Ishikawa (cell line): ENCODE data around the gene ANAPC2.
A peak's percentile ranks its signal among the peaks of the same experiment; 100 is the strongest.

ENCODE experiments used
- CEBPB ChIP-seq: IDR thresholded peaks from 2 replicates; pipeline ENCODE4 v1.6.1; 2012
- CREB1 ChIP-seq: IDR thresholded peaks from 2 replicates; pipeline ENCODE4 v1.6.1; 2012; ENCODE audit warnings: low read depth
- EGR1 ChIP-seq: IDR thresholded peaks from 2 replicates; pipeline ENCODE4 v1.6.1; 2012
- EP300 ChIP-seq: IDR thresholded peaks from 2 replicates; pipeline ENCODE4 v1.6.1; 2012; ENCODE audit warnings: borderline replicate concordance
- FOXM1 ChIP-seq: IDR thresholded peaks from 2 replicates; pipeline ENCODE4 v1.6.1; 2012; ENCODE audit warnings: low read depth, borderline replicate concordance
- NFIC ChIP-seq: IDR thresholded peaks from 2 replicates; pipeline ENCODE4 v1.6.1; 2012
- RAD21 ChIP-seq: IDR thresholded peaks from 2 replicates; pipeline ENCODE4 v1.6.1; 2012; ENCODE audit warnings: low read depth
- TAF1 ChIP-seq: IDR thresholded peaks from 2 replicates; pipeline ENCODE4 v1.6.1; 2012; ENCODE audit warnings: low read depth, mild to moderate bottlenecking
- TCF12 ChIP-seq: IDR thresholded peaks from 2 replicates; pipeline ENCODE4 v1.6.1; 2012; ENCODE audit warnings: low read depth
- TEAD4 ChIP-seq: IDR thresholded peaks from 2 replicates; pipeline ENCODE4 v1.6.1; 2012
- YY1 ChIP-seq: IDR thresholded peaks from 2 replicates; pipeline ENCODE4 v1.6.1; 2012; ENCODE audit warnings: low read depth
- ZBTB7A ChIP-seq: IDR thresholded peaks from 2 replicates; pipeline ENCODE4 v1.6.1; 2012; ENCODE audit warnings: low read depth
- TF ChIP-seq, protein P1 (sequence below): IDR thresholded peaks from 2 replicates; pipeline ENCODE4 v1.6.1; 2012; ENCODE audit warnings: low read depth, mild to moderate bottlenecking
- TF ChIP-seq, protein P2 (sequence below): IDR thresholded peaks from 2 replicates; pipeline ENCODE4 v1.6.1; 2012
- TF ChIP-seq, protein P3 (sequence below): IDR thresholded peaks from 2 replicates; pipeline ENCODE4 v1.6.1; 2012

ANAPC2 gene

DNA sequence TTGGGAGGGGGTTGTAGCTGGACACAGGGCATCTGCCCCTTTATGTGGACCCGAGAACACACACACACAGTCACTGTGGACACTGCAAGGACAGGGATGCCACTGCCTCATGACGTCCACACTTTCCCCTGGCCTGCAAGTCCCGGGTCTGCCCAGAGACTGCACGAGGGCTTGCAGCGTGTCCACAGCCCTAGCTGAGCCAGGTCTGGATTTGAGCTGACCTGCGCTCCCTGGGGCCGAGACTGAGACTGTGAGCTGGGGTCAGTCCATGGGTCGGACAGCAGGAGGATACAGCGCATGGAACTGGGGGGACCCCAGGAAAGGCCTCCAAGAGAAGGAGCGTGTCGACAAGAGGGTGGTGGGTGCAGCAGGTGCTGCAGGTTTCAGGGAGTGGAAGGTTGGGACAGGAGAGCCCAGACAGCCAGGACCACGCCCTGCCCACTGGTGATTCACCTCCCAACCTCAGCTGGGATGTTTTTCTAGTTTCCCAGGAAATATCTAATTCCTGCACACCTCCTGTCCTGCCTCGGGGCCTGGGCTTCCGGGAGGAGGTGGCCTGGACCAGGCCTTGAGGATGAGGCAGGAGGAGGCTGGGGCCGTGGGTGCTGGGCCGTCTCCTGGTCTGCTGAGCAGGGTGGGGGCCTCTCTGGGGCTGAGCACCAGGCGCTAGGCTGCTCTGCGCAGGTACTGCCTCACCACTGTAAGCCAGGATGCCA is 38.1 kb upstream of the ANAPC2 start:
- TF ChIP-seq, protein P1, sequence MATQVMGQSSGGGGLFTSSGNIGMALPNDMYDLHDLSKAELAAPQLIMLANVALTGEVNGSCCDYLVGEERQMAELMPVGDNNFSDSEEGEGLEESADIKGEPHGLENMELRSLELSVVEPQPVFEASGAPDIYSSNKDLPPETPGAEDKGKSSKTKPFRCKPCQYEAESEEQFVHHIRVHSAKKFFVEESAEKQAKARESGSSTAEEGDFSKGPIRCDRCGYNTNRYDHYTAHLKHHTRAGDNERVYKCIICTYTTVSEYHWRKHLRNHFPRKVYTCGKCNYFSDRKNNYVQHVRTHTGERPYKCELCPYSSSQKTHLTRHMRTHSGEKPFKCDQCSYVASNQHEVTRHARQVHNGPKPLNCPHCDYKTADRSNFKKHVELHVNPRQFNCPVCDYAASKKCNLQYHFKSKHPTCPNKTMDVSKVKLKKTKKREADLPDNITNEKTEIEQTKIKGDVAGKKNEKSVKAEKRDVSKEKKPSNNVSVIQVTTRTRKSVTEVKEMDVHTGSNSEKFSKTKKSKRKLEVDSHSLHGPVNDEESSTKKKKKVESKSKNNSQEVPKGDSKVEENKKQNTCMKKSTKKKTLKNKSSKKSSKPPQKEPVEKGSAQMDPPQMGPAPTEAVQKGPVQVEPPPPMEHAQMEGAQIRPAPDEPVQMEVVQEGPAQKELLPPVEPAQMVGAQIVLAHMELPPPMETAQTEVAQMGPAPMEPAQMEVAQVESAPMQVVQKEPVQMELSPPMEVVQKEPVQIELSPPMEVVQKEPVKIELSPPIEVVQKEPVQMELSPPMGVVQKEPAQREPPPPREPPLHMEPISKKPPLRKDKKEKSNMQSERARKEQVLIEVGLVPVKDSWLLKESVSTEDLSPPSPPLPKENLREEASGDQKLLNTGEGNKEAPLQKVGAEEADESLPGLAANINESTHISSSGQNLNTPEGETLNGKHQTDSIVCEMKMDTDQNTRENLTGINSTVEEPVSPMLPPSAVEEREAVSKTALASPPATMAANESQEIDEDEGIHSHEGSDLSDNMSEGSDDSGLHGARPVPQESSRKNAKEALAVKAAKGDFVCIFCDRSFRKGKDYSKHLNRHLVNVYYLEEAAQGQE = no peak
- TF ChIP-seq TCF12 (no peak), EGR1 (no peak), CEBPB (no peak), RAD21 (no peak), YY1 (no peak), NFIC (no peak), ZBTB7A (no peak), TAF1 (no peak), FOXM1 (no peak), CREB1 (no peak), EP300 (no peak; the same call in 1 of the 2 replicates), TEAD4 (no peak)
- TF ChIP-seq, protein P2, sequence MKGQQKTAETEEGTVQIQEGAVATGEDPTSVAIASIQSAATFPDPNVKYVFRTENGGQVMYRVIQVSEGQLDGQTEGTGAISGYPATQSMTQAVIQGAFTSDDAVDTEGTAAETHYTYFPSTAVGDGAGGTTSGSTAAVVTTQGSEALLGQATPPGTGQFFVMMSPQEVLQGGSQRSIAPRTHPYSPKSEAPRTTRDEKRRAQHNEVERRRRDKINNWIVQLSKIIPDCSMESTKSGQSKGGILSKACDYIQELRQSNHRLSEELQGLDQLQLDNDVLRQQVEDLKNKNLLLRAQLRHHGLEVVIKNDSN = no peak
- TF ChIP-seq, protein P3, sequence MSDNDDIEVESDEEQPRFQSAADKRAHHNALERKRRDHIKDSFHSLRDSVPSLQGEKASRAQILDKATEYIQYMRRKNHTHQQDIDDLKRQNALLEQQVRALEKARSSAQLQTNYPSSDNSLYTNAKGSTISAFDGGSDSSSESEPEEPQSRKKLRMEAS = no peak

DNA sequence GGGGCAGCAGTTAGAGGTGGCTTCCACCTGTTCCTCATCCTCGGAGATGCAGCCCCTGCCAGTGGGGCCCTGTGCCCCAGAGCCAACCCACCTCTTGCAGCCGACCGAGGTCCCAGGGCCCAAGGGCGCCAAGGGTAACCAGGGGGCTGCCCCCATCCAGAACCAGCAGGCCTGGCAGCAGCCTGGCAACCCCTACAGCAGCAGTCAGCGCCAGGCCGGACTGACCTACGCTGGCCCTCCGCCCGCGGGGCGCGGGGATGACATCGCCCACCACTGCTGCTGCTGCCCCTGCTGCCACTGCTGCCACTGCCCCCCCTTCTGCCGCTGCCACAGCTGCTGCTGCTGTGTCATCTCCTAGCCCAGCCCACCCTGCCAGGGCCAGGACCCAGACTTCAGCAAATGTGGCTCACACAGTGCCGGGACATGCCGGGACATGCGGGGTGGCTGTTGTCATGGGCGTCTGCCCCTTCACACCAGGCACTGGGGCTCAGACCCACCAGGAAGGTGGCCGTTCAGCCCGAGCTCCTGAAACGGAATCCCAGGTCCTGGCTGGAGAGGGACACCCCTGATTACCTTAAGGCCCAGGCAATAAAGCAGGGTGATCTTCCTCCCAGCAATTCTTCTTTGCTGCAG is 37.5 kb upstream of the ANAPC2 start:
- TF ChIP-seq TAF1 (no peak), ZBTB7A (0 out of 2 replicates have a peak, but pooled peaks have one; percentile 13)

DNA sequence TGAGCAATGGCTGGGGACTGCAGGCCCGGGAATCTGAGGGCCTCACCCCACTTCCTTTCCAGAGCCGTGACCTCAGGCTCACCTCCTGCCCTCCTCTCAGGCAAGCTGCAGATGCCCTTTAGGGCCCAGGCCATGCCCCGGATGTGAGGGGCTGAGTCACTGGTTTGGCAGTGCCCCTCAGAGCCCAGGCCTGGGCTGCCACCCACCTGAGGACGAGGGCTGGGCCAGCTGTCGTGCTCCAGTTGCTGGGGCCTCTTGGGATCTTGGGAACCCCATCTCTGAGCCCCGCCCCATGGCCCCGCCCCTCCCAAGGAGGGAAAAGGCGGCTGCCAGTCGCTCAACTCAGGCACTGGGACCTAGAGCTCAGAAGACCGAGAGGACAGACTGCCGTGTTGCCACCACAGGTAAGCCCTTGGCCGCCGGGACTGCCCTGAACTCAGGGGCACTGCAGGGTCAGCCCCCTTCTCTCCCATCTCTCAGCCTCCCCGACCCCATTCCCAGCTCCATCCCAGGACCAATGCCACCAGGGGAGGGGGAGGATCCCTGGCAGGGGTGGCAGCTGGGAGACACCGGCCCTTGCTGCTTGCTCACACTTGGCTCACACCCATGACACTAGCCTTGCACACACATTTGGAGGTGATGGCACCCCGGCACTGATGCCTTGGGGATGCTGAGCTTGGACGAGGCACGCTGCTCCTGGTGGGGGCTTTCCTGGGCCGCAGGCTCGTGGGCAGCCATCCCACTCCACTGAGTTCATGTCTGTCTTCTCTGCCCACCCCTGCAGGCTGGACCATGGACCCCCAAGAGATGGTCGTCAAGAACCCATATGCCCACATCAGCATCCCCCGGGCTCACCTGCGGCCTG is 36.7 kb upstream of the ANAPC2 start, which contains the start of gene CYSRT1:
CYSRT1 (plus strand) TSS at position 345 of the 865 bp plus-strand sequence; CDS start at position 793, 448 bp downstream.
- no peak for TF ChIP-seq TAF1
- TF ChIP-seq EP300 = no peak
- TF ChIP-seq CREB1 = no peak
- TF ChIP-seq, protein P1 = no peak
- no peak for TF ChIP-seq FOXM1
- TF ChIP-seq NFIC = no peak
- TF ChIP-seq, protein P3 = no peak

DNA sequence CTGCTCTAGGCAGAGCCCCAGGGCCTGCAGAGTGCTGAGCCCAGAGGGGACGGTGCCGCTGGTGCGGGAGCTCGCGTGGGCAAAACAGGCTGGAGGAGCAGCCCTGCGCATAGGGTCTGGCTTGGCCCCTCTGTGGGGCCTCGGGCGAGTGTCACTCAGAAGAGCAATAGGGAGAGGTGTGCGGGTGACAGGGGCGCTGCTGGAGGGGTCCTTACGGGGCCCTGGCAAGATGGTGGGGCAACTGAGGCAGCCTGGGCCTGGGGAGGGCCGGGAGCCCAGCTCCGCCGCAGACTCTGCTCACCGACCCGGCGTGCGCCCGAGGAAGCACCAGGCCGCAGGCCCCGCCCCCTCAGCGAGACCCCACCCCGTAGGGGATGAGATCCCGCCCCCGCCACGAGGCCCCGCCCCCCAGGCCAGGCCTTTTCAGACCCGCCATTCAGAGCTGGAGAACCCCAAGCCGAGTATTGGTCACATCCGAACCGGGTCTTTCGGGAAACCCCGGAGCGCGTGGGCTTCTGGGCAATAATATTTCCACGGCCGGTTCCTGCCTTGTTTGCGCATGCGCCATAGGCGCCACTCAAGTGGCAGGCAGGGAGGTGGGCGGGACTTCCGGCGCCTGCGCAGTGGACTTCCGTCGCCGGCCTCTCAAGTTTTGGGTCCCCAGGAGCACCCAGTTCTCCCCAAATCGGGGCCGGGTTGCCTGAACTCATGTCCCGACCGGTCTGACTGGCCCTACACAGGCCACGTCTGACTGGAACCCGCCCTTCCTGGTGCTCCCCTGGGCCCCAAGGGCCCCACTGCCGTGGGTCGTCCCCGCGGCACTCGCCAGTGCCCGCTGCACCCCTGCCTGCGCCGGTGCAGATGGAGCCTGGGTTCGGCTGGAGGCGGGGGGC is 35.0 kb upstream of the ANAPC2 start:
- TF ChIP-seq TCF12 (peak; percentile 62), ZBTB7A (no peak; the same call in 1 of the 2 replicates), EGR1 (no peak), RAD21 (no peak), YY1 (peak; percentile 77), FOXM1 (no peak), EP300 (no peak; the same call in 1 of the 2 replicates), CEBPB (no peak), TAF1 (peak; percentile 78; the same call in 1 of the 2 replicates), NFIC (no peak)
- TF ChIP-seq, protein P2 = no peak
- TF ChIP-seq, protein P3 = peak; percentile 56
